Panc1 (cell line): Measurements from ENCODE around the gene SCARB2. TPM values are rescaled to one million over a fixed set of nuclear protein-coding genes. Genes with fewer than 3 reads are reported as not detected.
A peak's percentile ranks its signal among the peaks of the same experiment; 100 is the strongest.

Source experiments
- ATAC-seq: fragments of 200-7000 bp; cut with Tn5 transposase; 2 replicates; pipeline ENCODE4 v1.9.1; 2020; ENCODE audit warnings: mild to moderate bottlenecking, moderate library complexity
- BruUV-seq: library from RNA; stranded (reverse); fragments of 400-500 nt; replicated peaks from 2 replicates; lab custom pipeline; 2021; lab: Mats Ljungman, UMichigan
- CTCF ChIA-PET: fragments of 300-600 bp; sonication (Branson Sonifier 250); formaldehyde crosslinking; loops from one replicate; lab custom pipeline; 2022; ENCODE audit warnings: antibody characterized with exemption; lab: Charles Lee
- POLR2A ChIA-PET: fragments of 300-600 bp; sonication (Branson Sonifier 250); formaldehyde crosslinking; loops from one replicate; lab custom pipeline; 2022; ENCODE audit warnings: antibody characterized with exemption; lab: Charles Lee
- DNase-seq: peaks from one replicate; pipeline ENCODE4 v3.0.0-alpha.2; 2010; ENCODE audit warnings: low read depth, low spot score
- H3K27ac ChIP-seq: 2 replicates; pipeline ENCODE4 v1.5.1; 2011; ENCODE audit warnings: mild to moderate bottlenecking, low read length, inconsistent platforms
- H3K27me3 ChIP-seq: fragments of 200-500 bp; sonication (Bioruptor generic); 2 replicates; pipeline ENCODE4 v1.6.0; 2014; ENCODE audit warnings: low read length, inconsistent platforms; ENCODE audit not compliant: control insufficient read depth, insufficient read depth
- H3K36me3 ChIP-seq: fragments of 200-500 bp; sonication (Bioruptor generic); 2 replicates; pipeline ENCODE4 v1.5.1; 2014; ENCODE audit warnings: inconsistent platforms, mild to moderate bottlenecking, low read length, moderate library complexity; ENCODE audit not compliant: control insufficient read depth, insufficient read depth
- H3K4me1 ChIP-seq: 2 replicates; pipeline ENCODE4 v1.5.1; 2011; ENCODE audit warnings: inconsistent platforms, mild to moderate bottlenecking, low read length, moderate library complexity; ENCODE audit not compliant: control insufficient read depth, insufficient read depth
- H3K4me3 ChIP-seq, 2 experiments: 2 replicates each; pipeline ENCODE4 v1.5.1; 2011 to 2012; ENCODE audit warnings: low read depth in 2 of 2, low read length in 2 of 2, mild to moderate bottlenecking in 2 of 2, inconsistent platforms in 1 of 2, moderate library complexity in 1 of 2
- H3K9me3 ChIP-seq: fragments of 200-500 bp; sonication (Bioruptor generic); 2 replicates; pipeline ENCODE4 v1.5.1; 2014; ENCODE audit warnings: low read depth, mild to moderate bottlenecking, inconsistent platforms, low read length, moderate library complexity; ENCODE audit not compliant: control insufficient read depth, insufficient read depth
- POLR2AphosphoS5 ChIP-seq: IDR thresholded peaks from 2 replicates; pipeline ENCODE4 v1.6.1; 2012; ENCODE audit warnings: mild to moderate bottlenecking, low read depth, low read length, moderate library complexity
- SIN3A ChIP-seq: IDR thresholded peaks from 2 replicates; pipeline ENCODE4 v1.6.1; 2012; ENCODE audit warnings: low read depth, mild to moderate bottlenecking, low read length, moderate library complexity, borderline replicate concordance; ENCODE audit not compliant: insufficient read depth
- TCF7L2 ChIP-seq: IDR thresholded peaks from 2 replicates; pipeline ENCODE4 v1.6.1; 2011; ENCODE audit warnings: mild to moderate bottlenecking, low read depth, low read length, inconsistent platforms
- in situ Hi-C: cut with HindIII; loops from 2 replicates; pipeline ENCODE4 v1.10.0; 2016; ENCODE audit warnings: low sequenced_read_pairs, low pct_unique_long_range_greater_than_20kb
- intact Hi-C: fragments of 100-400 bp; cut with micrococcal nuclease; formaldehyde crosslinking; loops from one replicate; pipeline ENCODE4 v1.10.0; 2022; ENCODE audit not compliant: unreplicated experiment
- total RNA-seq: library from RNA; stranded (reverse); gene quantifications from one replicate; pipeline ENCODE4 v1.2.1, GENCODE V29; 2021; ENCODE audit not compliant: unreplicated experiment
- TF ChIP-seq, protein P1 (sequence below), 2 experiments: IDR thresholded peaks; 2 replicates each; pipeline ENCODE4 v1.6.1; 2011 to 2012; ENCODE audit warnings: low read depth in 2 of 2, control low read depth in 1 of 2, low read length in 1 of 2, mild to moderate bottlenecking in 1 of 2, moderate library complexity in 1 of 2; ENCODE audit not compliant: insufficient read depth in 1 of 2
- TF ChIP-seq, protein P2 (sequence below): fragments of 450-650 bp; IDR thresholded peaks from 2 replicates; pipeline ENCODE4 v1.5.1; 2017; ENCODE audit warnings: mild to moderate bottlenecking

The SCARB2 gene
- total RNA-seq, 1 experiment from 2014 or later: 59.4 TPM

DNA sequence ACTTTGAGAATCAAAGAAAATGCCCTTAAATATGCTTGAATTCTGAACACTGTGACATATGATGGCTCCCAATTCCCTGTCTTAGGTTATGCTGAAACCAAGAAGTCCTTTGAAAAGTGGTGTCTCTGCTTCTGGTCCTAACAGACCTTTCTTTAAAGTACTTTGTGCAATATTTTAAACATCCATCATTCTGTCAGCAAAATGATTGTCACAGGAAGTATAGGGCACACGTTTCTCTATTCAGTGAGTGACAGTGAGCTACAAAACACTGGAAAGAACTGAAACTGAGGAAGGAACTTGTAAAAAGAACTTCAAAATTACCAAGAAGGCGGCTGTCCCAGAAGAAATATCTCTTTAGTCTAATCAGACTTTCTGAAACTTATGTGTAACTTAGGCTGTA is 53.3 kb downstream of the SCARB2 start:
- Histone ChIP-seq H3K36me3 (peaks cover 2% of the 10 kb centered on the region), H3K27ac (no peak overlapping the region), H3K27me3 (no peaks in the 10 kb centered on the region), H3K4me3 (no peak overlapping the region), H3K9me3 (no peaks in the 10 kb centered on the region), H3K4me1 (no peaks in the 10 kb centered on the region)
- ATAC-seq (no peak), DNase-seq (no peak)
- intact Hi-C loops (no loop called here), in situ Hi-C loops (no loop called here)
- ChIA-PET CTCF (no interaction called here), POLR2A (no interaction called here)
- BruUV-seq: TSS peak; percentile 79
- TF ChIP-seq SIN3A (no peak), POLR2AphosphoS5 (no peak), TCF7L2 (no peak)
- TF ChIP-seq, protein P1, sequence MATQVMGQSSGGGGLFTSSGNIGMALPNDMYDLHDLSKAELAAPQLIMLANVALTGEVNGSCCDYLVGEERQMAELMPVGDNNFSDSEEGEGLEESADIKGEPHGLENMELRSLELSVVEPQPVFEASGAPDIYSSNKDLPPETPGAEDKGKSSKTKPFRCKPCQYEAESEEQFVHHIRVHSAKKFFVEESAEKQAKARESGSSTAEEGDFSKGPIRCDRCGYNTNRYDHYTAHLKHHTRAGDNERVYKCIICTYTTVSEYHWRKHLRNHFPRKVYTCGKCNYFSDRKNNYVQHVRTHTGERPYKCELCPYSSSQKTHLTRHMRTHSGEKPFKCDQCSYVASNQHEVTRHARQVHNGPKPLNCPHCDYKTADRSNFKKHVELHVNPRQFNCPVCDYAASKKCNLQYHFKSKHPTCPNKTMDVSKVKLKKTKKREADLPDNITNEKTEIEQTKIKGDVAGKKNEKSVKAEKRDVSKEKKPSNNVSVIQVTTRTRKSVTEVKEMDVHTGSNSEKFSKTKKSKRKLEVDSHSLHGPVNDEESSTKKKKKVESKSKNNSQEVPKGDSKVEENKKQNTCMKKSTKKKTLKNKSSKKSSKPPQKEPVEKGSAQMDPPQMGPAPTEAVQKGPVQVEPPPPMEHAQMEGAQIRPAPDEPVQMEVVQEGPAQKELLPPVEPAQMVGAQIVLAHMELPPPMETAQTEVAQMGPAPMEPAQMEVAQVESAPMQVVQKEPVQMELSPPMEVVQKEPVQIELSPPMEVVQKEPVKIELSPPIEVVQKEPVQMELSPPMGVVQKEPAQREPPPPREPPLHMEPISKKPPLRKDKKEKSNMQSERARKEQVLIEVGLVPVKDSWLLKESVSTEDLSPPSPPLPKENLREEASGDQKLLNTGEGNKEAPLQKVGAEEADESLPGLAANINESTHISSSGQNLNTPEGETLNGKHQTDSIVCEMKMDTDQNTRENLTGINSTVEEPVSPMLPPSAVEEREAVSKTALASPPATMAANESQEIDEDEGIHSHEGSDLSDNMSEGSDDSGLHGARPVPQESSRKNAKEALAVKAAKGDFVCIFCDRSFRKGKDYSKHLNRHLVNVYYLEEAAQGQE (IDR thresholded peaks at IDR 0.05; ENCODE audit: insufficient read depth in 1 of 2, low read depth in 2 of 2, low read length in 1 of 2): no peak
- TF ChIP-seq, protein P2, sequence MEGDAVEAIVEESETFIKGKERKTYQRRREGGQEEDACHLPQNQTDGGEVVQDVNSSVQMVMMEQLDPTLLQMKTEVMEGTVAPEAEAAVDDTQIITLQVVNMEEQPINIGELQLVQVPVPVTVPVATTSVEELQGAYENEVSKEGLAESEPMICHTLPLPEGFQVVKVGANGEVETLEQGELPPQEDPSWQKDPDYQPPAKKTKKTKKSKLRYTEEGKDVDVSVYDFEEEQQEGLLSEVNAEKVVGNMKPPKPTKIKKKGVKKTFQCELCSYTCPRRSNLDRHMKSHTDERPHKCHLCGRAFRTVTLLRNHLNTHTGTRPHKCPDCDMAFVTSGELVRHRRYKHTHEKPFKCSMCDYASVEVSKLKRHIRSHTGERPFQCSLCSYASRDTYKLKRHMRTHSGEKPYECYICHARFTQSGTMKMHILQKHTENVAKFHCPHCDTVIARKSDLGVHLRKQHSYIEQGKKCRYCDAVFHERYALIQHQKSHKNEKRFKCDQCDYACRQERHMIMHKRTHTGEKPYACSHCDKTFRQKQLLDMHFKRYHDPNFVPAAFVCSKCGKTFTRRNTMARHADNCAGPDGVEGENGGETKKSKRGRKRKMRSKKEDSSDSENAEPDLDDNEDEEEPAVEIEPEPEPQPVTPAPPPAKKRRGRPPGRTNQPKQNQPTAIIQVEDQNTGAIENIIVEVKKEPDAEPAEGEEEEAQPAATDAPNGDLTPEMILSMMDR: no peak

DNA sequence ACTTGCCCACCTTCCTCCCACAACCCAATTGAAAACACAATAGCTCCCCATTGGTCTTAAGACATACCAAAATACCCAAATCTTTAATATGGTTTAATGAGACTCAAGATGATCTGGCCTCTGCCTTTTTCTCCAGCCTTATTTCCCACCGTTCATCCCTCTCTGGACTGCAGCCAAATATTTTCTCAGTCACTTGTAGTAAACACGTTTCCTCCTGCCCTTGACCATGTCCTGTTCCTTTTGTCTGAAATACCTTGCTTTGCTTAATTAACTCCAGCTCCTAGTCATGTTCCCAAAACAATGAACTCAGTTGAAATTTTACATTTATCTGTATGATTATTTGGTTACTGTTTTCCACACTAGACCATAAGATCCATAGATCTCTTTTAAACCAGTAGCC is 57.0 kb downstream of the SCARB2 start:
- Histone ChIP-seq H3K27ac (no peak overlapping the region), H3K4me3 (no peak overlapping the region), H3K4me1 (no peaks in the 10 kb centered on the region), H3K36me3 (no peaks in the 10 kb centered on the region; the same call in 1 of the 2 replicates), H3K9me3 (no peaks in the 10 kb centered on the region), H3K27me3 (no peaks in the 10 kb centered on the region)
- no peak for ATAC-seq
- in situ Hi-C loops (no loop called here), intact Hi-C loops (no loop called here)
- ChIA-PET POLR2A (no interaction called here), CTCF (no interaction called here)
- BruUV-seq: no TSS peak
- no peak for TF ChIP-seq POLR2AphosphoS5
- TF ChIP-seq, protein P2: no peak
- TF ChIP-seq, protein P1 (IDR thresholded peaks at IDR 0.05; ENCODE audit: insufficient read depth in 1 of 2, low read depth in 2 of 2, low read length in 1 of 2): no peak
- DNase-seq: no peak
